Activated CD4-positive, alpha-beta T cell treated with anti-CD3 and anti-CD28 coated beads, Interleukin-2, amount 10 ng/mL, durations not matched to agents 7 days and 5 days (primary cell): ENCODE measurements around the gene TAS2R16. TPM values are rescaled to one million over a fixed set of nuclear protein-coding genes. Genes with fewer than 3 reads are reported as not detected.

Experiments
- CTCF ChIA-PET: fragments of 350-600 bp; sonication (Branson Sonifier 250); formaldehyde crosslinking; loops from one replicate; lab custom pipeline; 2021; ENCODE audit warnings: antibody characterized with exemption; lab: Charles Lee
- POLR2A ChIA-PET: fragments of 350-600 bp; sonication (Branson Sonifier 250); formaldehyde crosslinking; loops from one replicate; lab custom pipeline; 2021; ENCODE audit warnings: antibody characterized with exemption; lab: Charles Lee
- DNase-seq: peaks from one replicate; pipeline ENCODE4 v3.0.0-alpha.2; 2020
- H3K27ac Mint-ChIP-seq: one replicate; pipeline ENCODE4 v1.8.0; 2021; ENCODE audit warnings: mild to moderate bottlenecking, moderate library complexity, mixed read lengths
- H3K27me3 Mint-ChIP-seq: one replicate; pipeline ENCODE4 v1.8.0; 2021; ENCODE audit warnings: mixed read lengths
- H3K36me3 Mint-ChIP-seq: one replicate; pipeline ENCODE4 v1.8.0; 2021; ENCODE audit warnings: low read depth, mixed read lengths
- H3K4me1 Mint-ChIP-seq: one replicate; pipeline ENCODE4 v1.8.0; 2021; ENCODE audit warnings: mixed read lengths
- H3K4me3 Mint-ChIP-seq: one replicate; pipeline ENCODE4 v1.8.0; 2021; ENCODE audit warnings: mild to moderate bottlenecking, moderate library complexity, mixed read lengths
- H3K9me3 Mint-ChIP-seq: one replicate; pipeline ENCODE4 v1.8.0; 2021; ENCODE audit warnings: mixed read lengths
- total RNA-seq, 2 experiments: library from RNA; stranded (reverse); gene quantifications; one replicate each; pipeline ENCODE4 v1.2.3, GENCODE V29; 2021

TAS2R16 gene
- not detected for total RNA-seq

GRCh38 chr7:122995600-122995999 lies at the start of gene TAS2R16:
Gene TAS2R16 (minus strand): TSS chr7:122995700. CDS start chr7:122995634, 66 bp downstream.
- POLR2A ChIA-PET = no interaction called here
- H3K36me3 Mint-ChIP-seq = no peaks in the 10 kb centered on the region
- no peaks in the 10 kb centered on the region for H3K4me1 Mint-ChIP-seq
- no peaks in the 10 kb centered on the region for H3K9me3 Mint-ChIP-seq
- no peak for DNase-seq
- H3K27me3 Mint-ChIP-seq = no peaks in the 10 kb centered on the region
- CTCF ChIA-PET = no interaction called here
- H3K27ac Mint-ChIP-seq = no peak within 1 kb of the TSS
- no peak within 1 kb of the TSS for H3K4me3 Mint-ChIP-seq

- ChIA-PET POLR2A (no interaction called here), CTCF (no interaction called here)
- no peaks in the 10 kb centered on the region for H3K27me3 Mint-ChIP-seq
- peaks cover 5% of the 10 kb centered on the region for H3K9me3 Mint-ChIP-seq
- DNase-seq = no peak
- H3K4me3 Mint-ChIP-seq = no peak overlapping the region
- no peak overlapping the region for H3K27ac Mint-ChIP-seq
- H3K36me3 Mint-ChIP-seq = no peaks in the 10 kb centered on the region
- no peaks in the 10 kb centered on the region for H3K4me1 Mint-ChIP-seq
Measured at GRCh38 chr7:123043642-123044041, 48.1 kb upstream of the TAS2R16 start.

- Mint-ChIP-seq H3K4me1 (no peaks in the 10 kb centered on the region), H3K4me3 (no peak overlapping the region), H3K27ac (no peak overlapping the region), H3K36me3 (no peaks in the 10 kb centered on the region), H3K27me3 (no peaks in the 10 kb centered on the region), H3K9me3 (peaks cover 2% of the 10 kb centered on the region)
- ChIA-PET CTCF (no interaction called here), POLR2A (no interaction called here)
- DNase-seq = no peak
Measured at GRCh38 chr7:123041101-123041500, 45.6 kb upstream of the TAS2R16 start.

- CTCF ChIA-PET = interaction anchor here (0.6 kb wide), 1 partner anchor 95 kb away, joined by 3 read pairs; no protein-coding TSS in a partner anchor
- Mint-ChIP-seq H3K9me3 (peaks cover 2% of the 10 kb centered on the region), H3K4me1 (no peaks in the 10 kb centered on the region), H3K27me3 (no peaks in the 10 kb centered on the region), H3K36me3 (no peaks in the 10 kb centered on the region), H3K27ac (no peak overlapping the region), H3K4me3 (no peak overlapping the region)
- DNase-seq = no peak
- POLR2A ChIA-PET = no interaction called here
Measured at GRCh38 chr7:123039269-123039668, 43.8 kb upstream of the TAS2R16 start.

GRCh38 chr7:123034106-123034505 lies 38.6 kb upstream of the TAS2R16 start:
- Mint-ChIP-seq H3K27me3 (no peaks in the 10 kb centered on the region), H3K27ac (no peak overlapping the region), H3K4me1 (no peaks in the 10 kb centered on the region), H3K36me3 (no peaks in the 10 kb centered on the region), H3K4me3 (no peak overlapping the region), H3K9me3 (peaks cover 12% of the 10 kb centered on the region)
- DNase-seq = no peak
- ChIA-PET CTCF (no interaction called here), POLR2A (no interaction called here)

GRCh38 chr7:123030631-123031030 lies 35.1 kb upstream of the TAS2R16 start:
- no peak overlapping the region for H3K27ac Mint-ChIP-seq
- CTCF ChIA-PET = no interaction called here
- DNase-seq = no peak

GRCh38 chr7:123028339-123028738 lies 32.8 kb upstream of the TAS2R16 start:
- DNase-seq = no peak
- ChIA-PET CTCF (no interaction called here), POLR2A (no interaction called here)
- Mint-ChIP-seq H3K27ac (no peak overlapping the region), H3K9me3 (peaks cover 5% of the 10 kb centered on the region), H3K36me3 (no peaks in the 10 kb centered on the region), H3K4me1 (no peaks in the 10 kb centered on the region), H3K4me3 (no peak overlapping the region), H3K27me3 (no peaks in the 10 kb centered on the region)

More at GRCh38 chr7:123030631-123031030, 35.1 kb upstream of the TAS2R16 start:
- Mint-ChIP-seq H3K4me3 (no peak overlapping the region), H3K4me1 (no peaks in the 10 kb centered on the region), H3K9me3 (peaks cover 10% of the 10 kb centered on the region), H3K36me3 (no peaks in the 10 kb centered on the region), H3K27me3 (no peaks in the 10 kb centered on the region)
- POLR2A ChIA-PET = no interaction called here

- no peaks in the 10 kb centered on the region for H3K27me3 Mint-ChIP-seq
- peaks cover 3% of the 10 kb centered on the region for H3K9me3 Mint-ChIP-seq
- no peak overlapping the region for H3K4me3 Mint-ChIP-seq
- POLR2A ChIA-PET = no interaction called here
- H3K36me3 Mint-ChIP-seq = no peaks in the 10 kb centered on the region
- H3K27ac Mint-ChIP-seq = no peak overlapping the region
- no peaks in the 10 kb centered on the region for H3K4me1 Mint-ChIP-seq
- CTCF ChIA-PET = no interaction called here
- DNase-seq = no peak
Measured at GRCh38 chr7:123026251-123026650, 30.8 kb upstream of the TAS2R16 start.

- Mint-ChIP-seq H3K27ac (no peak overlapping the region), H3K9me3 (peaks cover 3% of the 10 kb centered on the region), H3K4me1 (no peaks in the 10 kb centered on the region), H3K4me3 (no peak overlapping the region), H3K36me3 (no peaks in the 10 kb centered on the region), H3K27me3 (no peaks in the 10 kb centered on the region)
- DNase-seq = no peak
- POLR2A ChIA-PET = no interaction called here
- CTCF ChIA-PET = no interaction called here
Measured at GRCh38 chr7:123024989-123025758, 29.7 kb upstream of the TAS2R16 start.

GRCh38 chr7:123023126-123023525 lies 27.6 kb upstream of the TAS2R16 start:
- H3K27ac Mint-ChIP-seq = no peak overlapping the region
- H3K27me3 Mint-ChIP-seq = no peaks in the 10 kb centered on the region
- H3K36me3 Mint-ChIP-seq = no peaks in the 10 kb centered on the region
- ChIA-PET CTCF (no interaction called here), POLR2A (no interaction called here)
- no peak overlapping the region for H3K4me3 Mint-ChIP-seq
- H3K4me1 Mint-ChIP-seq = no peaks in the 10 kb centered on the region
- no peak for DNase-seq
- H3K9me3 Mint-ChIP-seq = peaks cover 3% of the 10 kb centered on the region

- H3K4me3 Mint-ChIP-seq = no peak overlapping the region
- peaks cover 3% of the 10 kb centered on the region for H3K9me3 Mint-ChIP-seq
- no peak for DNase-seq
- H3K27ac Mint-ChIP-seq = no peak overlapping the region
- no peaks in the 10 kb centered on the region for H3K36me3 Mint-ChIP-seq
- no peaks in the 10 kb centered on the region for H3K27me3 Mint-ChIP-seq
- ChIA-PET POLR2A (no interaction called here), CTCF (no interaction called here)
- no peaks in the 10 kb centered on the region for H3K4me1 Mint-ChIP-seq
Measured at GRCh38 chr7:123022576-123022975, 27.1 kb upstream of the TAS2R16 start.

GRCh38 chr7:123012435-123012834 lies 16.9 kb upstream of the TAS2R16 start:
- Mint-ChIP-seq H3K4me3 (no peak overlapping the region), H3K9me3 (peaks cover 2% of the 10 kb centered on the region), H3K27me3 (no peaks in the 10 kb centered on the region), H3K27ac (no peak overlapping the region), H3K4me1 (no peaks in the 10 kb centered on the region), H3K36me3 (no peaks in the 10 kb centered on the region)
- ChIA-PET POLR2A (no interaction called here), CTCF (no interaction called here)
- no peak for DNase-seq

- Mint-ChIP-seq H3K27me3 (no peaks in the 10 kb centered on the region), H3K4me3 (no peak overlapping the region), H3K4me1 (no peaks in the 10 kb centered on the region), H3K9me3 (peaks cover 2% of the 10 kb centered on the region), H3K36me3 (no peaks in the 10 kb centered on the region), H3K27ac (no peak overlapping the region)
- DNase-seq = no peak
- ChIA-PET POLR2A (no interaction called here), CTCF (no interaction called here)
Measured at GRCh38 chr7:123011766-123012369, 16.4 kb upstream of the TAS2R16 start.
